GM12873 (cell line): ENCODE measurements around the gene BFSP1.

Source experiments
- CTCF ChIP-seq: IDR thresholded peaks from 2 replicates; pipeline ENCODE4 v1.5.1; 2012; ENCODE audit warnings: low read depth, mild to moderate bottlenecking, moderate library complexity, low read length, control low read depth; ENCODE audit not compliant: insufficient read depth; ENCODE audit errors: missing control alignments

The BFSP1 gene

GRCh38 chr20:17570347-17571152 is 39.4 kb upstream of the BFSP1 start:
- no peak for TF ChIP-seq CTCF

GRCh38 chr20:17569616-17570346 is 38.6 kb upstream of the BFSP1 start, which contains the start of gene DSTN:
DSTN (plus strand) TSS chr20:17570075; CDS start chr20:17570209, 134 bp downstream.
- TF ChIP-seq CTCF = no peak

GRCh38 chr20:17568972-17569521 is 37.9 kb upstream of the BFSP1 start:
- no peak for TF ChIP-seq CTCF

GRCh38 chr20:17568045-17568788 is 37.0 kb upstream of the BFSP1 start:
- no peak for TF ChIP-seq CTCF

GRCh38 chr20:17566345-17566744 is 35.2 kb upstream of the BFSP1 start:
- TF ChIP-seq CTCF = no peak

GRCh38 chr20:17565169-17565845 is 34.1 kb upstream of the BFSP1 start:
- TF ChIP-seq CTCF = no peak
